Ishikawa (cell line): ENCODE data around the gene ERVV-1.

ENCODE experiments used
- CREB1 ChIP-seq: IDR thresholded peaks from 2 replicates; pipeline ENCODE4 v1.6.1; 2012; ENCODE audit warnings: low read depth
- EP300 ChIP-seq: IDR thresholded peaks from 2 replicates; pipeline ENCODE4 v1.6.1; 2012; ENCODE audit warnings: borderline replicate concordance
- FOXM1 ChIP-seq: IDR thresholded peaks from 2 replicates; pipeline ENCODE4 v1.6.1; 2012; ENCODE audit warnings: low read depth, borderline replicate concordance
- NFIC ChIP-seq: IDR thresholded peaks from 2 replicates; pipeline ENCODE4 v1.6.1; 2012
- RAD21 ChIP-seq: IDR thresholded peaks from 2 replicates; pipeline ENCODE4 v1.6.1; 2012; ENCODE audit warnings: low read depth
- TAF1 ChIP-seq: IDR thresholded peaks from 2 replicates; pipeline ENCODE4 v1.6.1; 2012; ENCODE audit warnings: low read depth, mild to moderate bottlenecking
- TCF12 ChIP-seq: IDR thresholded peaks from 2 replicates; pipeline ENCODE4 v1.6.1; 2012; ENCODE audit warnings: low read depth
- YY1 ChIP-seq: IDR thresholded peaks from 2 replicates; pipeline ENCODE4 v1.6.1; 2012; ENCODE audit warnings: low read depth
- ZBTB7A ChIP-seq: IDR thresholded peaks from 2 replicates; pipeline ENCODE4 v1.6.1; 2012; ENCODE audit warnings: low read depth
- TF ChIP-seq, protein P1 (sequence below): IDR thresholded peaks from 2 replicates; pipeline ENCODE4 v1.6.1; 2012; ENCODE audit warnings: low read depth, mild to moderate bottlenecking
- TF ChIP-seq, protein P2 (sequence below): IDR thresholded peaks from 2 replicates; pipeline ENCODE4 v1.6.1; 2012

DNA sequence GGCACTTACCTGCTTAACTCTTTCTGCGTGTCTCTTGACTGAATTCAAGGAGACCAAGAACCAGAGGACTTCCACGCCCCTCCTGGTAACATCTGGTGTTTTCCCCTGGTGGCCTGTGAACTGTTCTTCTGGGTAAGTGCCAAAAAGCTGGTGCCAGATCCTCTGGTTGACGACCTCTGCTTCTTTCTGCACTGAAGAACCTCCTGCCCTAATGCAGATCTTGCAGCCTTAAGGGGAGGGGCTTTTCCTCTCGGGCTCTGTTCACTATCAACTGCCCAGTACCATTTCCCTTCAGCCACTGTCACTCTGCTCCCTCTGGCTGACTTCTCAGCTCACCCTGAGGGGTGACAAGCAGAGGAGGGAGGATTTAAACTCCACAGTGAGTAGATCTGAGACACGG is 6.1 kb upstream of the ERVV-1 start:
- TF ChIP-seq, protein P1, sequence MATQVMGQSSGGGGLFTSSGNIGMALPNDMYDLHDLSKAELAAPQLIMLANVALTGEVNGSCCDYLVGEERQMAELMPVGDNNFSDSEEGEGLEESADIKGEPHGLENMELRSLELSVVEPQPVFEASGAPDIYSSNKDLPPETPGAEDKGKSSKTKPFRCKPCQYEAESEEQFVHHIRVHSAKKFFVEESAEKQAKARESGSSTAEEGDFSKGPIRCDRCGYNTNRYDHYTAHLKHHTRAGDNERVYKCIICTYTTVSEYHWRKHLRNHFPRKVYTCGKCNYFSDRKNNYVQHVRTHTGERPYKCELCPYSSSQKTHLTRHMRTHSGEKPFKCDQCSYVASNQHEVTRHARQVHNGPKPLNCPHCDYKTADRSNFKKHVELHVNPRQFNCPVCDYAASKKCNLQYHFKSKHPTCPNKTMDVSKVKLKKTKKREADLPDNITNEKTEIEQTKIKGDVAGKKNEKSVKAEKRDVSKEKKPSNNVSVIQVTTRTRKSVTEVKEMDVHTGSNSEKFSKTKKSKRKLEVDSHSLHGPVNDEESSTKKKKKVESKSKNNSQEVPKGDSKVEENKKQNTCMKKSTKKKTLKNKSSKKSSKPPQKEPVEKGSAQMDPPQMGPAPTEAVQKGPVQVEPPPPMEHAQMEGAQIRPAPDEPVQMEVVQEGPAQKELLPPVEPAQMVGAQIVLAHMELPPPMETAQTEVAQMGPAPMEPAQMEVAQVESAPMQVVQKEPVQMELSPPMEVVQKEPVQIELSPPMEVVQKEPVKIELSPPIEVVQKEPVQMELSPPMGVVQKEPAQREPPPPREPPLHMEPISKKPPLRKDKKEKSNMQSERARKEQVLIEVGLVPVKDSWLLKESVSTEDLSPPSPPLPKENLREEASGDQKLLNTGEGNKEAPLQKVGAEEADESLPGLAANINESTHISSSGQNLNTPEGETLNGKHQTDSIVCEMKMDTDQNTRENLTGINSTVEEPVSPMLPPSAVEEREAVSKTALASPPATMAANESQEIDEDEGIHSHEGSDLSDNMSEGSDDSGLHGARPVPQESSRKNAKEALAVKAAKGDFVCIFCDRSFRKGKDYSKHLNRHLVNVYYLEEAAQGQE: no peak
- TF ChIP-seq, protein P2, sequence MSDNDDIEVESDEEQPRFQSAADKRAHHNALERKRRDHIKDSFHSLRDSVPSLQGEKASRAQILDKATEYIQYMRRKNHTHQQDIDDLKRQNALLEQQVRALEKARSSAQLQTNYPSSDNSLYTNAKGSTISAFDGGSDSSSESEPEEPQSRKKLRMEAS: no peak
- TF ChIP-seq RAD21 (no peak), TCF12 (no peak), CREB1 (no peak), FOXM1 (no peak), EP300 (no peak), TAF1 (no peak), YY1 (no peak), ZBTB7A (no peak), NFIC (no peak)
